Breast epithelium (tissue), 4 donors: ENCODE measurements around the gene KIAA1549. TPM values are rescaled to one million over a fixed set of nuclear protein-coding genes. Genes with fewer than 3 reads are reported as not detected.

Experiments
- DNase-seq, 2 donors: peaks; one replicate each; pipeline ENCODE4 v3.0.0-alpha.2; 2019; ENCODE audit warnings: low spot score in 2 of 2
- H3K27ac ChIP-seq, 2 donors: fragments of 200-600 bp; sonication (generic) in 1 of 2; one replicate each; pipeline ENCODE4 v1.5.1; 2016 to 2019; ENCODE audit warnings: mild to moderate bottlenecking in 1 of 2
- H3K27me3 ChIP-seq, 2 donors: fragments of 200-600 bp; sonication (generic) in 1 of 2; one replicate each; pipeline versions ENCODE4 v1.5.1 to v1.6.0; 2017 to 2019; ENCODE audit warnings: control low read depth in 1 of 2, mild to moderate bottlenecking in 1 of 2
- H3K36me3 ChIP-seq: fragments of 200-600 bp; one replicate; pipeline ENCODE4 v1.5.1; 2019
- H3K4me1 ChIP-seq, 2 donors: fragments of 200-600 bp; sonication (generic); one replicate each; pipeline ENCODE4 v1.5.1; 2016 to 2019; ENCODE audit warnings: control low read depth in 1 of 2
- H3K4me3 ChIP-seq, 3 donors: fragments of 200-600 bp; sonication (generic); 1 replicate in 2 of 3; 2 replicates in 1 of 3; pipeline ENCODE4 v1.5.1; 2016 to 2019; ENCODE audit warnings: mild to moderate bottlenecking in 3 of 3, moderate library complexity in 2 of 3
- H3K9me3 ChIP-seq, 2 donors: fragments of 200-600 bp; sonication (generic) in 1 of 2; one replicate each; pipeline ENCODE4 v1.5.1; 2016 to 2019; ENCODE audit warnings: control low read depth in 1 of 2
- CTCF ChIP-seq, 3 donors: fragments of 450-650 bp; IDR thresholded peaks; one replicate each; pipeline ENCODE4 v1.5.1; 2016 to 2017; ENCODE audit warnings: antibody characterized with exemption in 3 of 3, mild to moderate bottlenecking in 3 of 3, moderate library complexity in 3 of 3
- POLR2A ChIP-seq: fragments of 450-650 bp; IDR thresholded peaks from one replicate; pipeline ENCODE4 v1.6.1; 2016; ENCODE audit warnings: antibody characterized with exemption, mild to moderate bottlenecking, moderate library complexity
- POLR2AphosphoS5 ChIP-seq, 3 donors: sonication (generic); formaldehyde crosslinking; IDR thresholded peaks; one replicate each; pipeline ENCODE4 v1.6.1; 2017; ENCODE audit warnings: antibody characterized with exemption in 3 of 3
- intact Hi-C: fragments of 100-400 bp; cut with DNase I; formaldehyde crosslinking; loops from one replicate; pipeline ENCODE4 v1.15.1; 2023; ENCODE audit warnings: low total_unique reads
- total RNA-seq, 3 donors: library from RNA; depleted of rRNA; stranded (reverse); fragments of >200 nt; gene quantifications; one replicate each; pipeline ENCODE4 v1.1.0, GENCODE V29; 2016

KIAA1549 gene
- total RNA-seq, 3 donors from 2014 or later = 1.8 to 3.9 (median 2.8) TPM

DNA sequence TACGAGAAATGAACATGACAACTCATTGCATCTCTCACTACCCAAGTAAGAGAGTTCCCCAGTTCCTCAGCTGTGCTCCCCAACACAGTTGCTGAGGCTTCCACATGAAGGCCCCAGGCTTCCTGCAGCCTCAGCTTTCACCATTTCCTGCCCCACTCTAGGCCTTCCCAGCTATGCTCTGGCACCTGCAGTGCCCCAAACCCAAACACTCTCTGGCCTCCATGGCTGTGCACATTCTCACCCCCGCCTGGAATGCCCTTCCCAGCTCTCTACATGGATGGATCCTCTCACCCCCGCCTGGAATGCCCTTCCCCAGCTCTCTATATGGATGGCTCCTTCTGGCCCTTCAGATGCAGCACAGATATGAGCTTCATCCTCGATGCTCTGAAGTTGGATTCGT lies 61.3 kb downstream of the KIAA1549 start:
- H3K27me3 ChIP-seq = no peaks in the 10 kb centered on the region
- no peak overlapping the region for H3K27ac ChIP-seq
- H3K4me3 ChIP-seq = no peak overlapping the region
- H3K4me1 ChIP-seq = no peaks in the 10 kb centered on the region
- H3K36me3 ChIP-seq = no peaks in the 10 kb centered on the region
- DNase-seq = no peak
- H3K9me3 ChIP-seq = no peaks in the 10 kb centered on the region
- intact Hi-C loops = no loop called here
- no peak for TF ChIP-seq CTCF (IDR thresholded peaks at IDR 0.05)
- TF ChIP-seq POLR2A = no peak
- TF ChIP-seq POLR2AphosphoS5 (IDR thresholded peaks at IDR 0.05) = no peak

DNA sequence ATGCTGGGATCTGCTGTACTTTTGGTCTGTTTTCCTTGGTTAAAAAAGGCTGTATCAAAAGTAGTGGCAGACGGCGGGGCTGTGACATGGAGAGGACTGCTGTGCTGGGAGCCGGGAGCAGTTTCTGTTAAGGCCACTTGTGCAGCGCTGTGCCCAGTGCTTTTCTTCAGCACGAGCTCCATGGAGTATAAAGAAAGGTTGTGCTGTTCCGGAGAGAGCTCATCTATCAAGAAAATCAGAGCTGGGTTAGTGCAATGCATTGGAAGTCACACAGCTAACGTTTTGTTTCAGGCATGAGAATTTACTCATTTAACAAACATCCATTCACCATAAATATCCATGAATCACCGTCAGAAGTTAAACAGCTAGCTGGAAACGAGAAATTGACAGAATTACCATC lies 62.0 kb downstream of the KIAA1549 start:
- TF ChIP-seq POLR2A (no peak), CTCF (IDR thresholded peaks at IDR 0.05) (no peak), POLR2AphosphoS5 (IDR thresholded peaks at IDR 0.05) (no peak)
- Histone ChIP-seq H3K36me3 (no peaks in the 10 kb centered on the region), H3K4me3 (no peak overlapping the region), H3K27me3 (no peaks in the 10 kb centered on the region), H3K9me3 (no peaks in the 10 kb centered on the region), H3K4me1 (no peaks in the 10 kb centered on the region), H3K27ac (no peak overlapping the region)
- DNase-seq = no peak
- intact Hi-C loops = no loop called here

- Histone ChIP-seq H3K4me1 (no peaks in the 10 kb centered on the region), H3K27ac (no peak overlapping the region), H3K27me3 (no peaks in the 10 kb centered on the region), H3K4me3 (no peak overlapping the region), H3K36me3 (no peaks in the 10 kb centered on the region), H3K9me3 (no peaks in the 10 kb centered on the region)
- no peak for DNase-seq
- TF ChIP-seq POLR2A (no peak), POLR2AphosphoS5 (IDR thresholded peaks at IDR 0.05) (no peak), CTCF (IDR thresholded peaks at IDR 0.05) (no peak)
- intact Hi-C loops = no loop called here
These were observed 62.4 kb downstream of the KIAA1549 start for GRCh38 chr7:138918756-138919155.

- no peaks in the 10 kb centered on the region for H3K9me3 ChIP-seq
- intact Hi-C loops = no loop called here
- H3K27ac ChIP-seq = no peak overlapping the region
- H3K36me3 ChIP-seq = no peaks in the 10 kb centered on the region
- no peak for DNase-seq
- H3K27me3 ChIP-seq = no peaks in the 10 kb centered on the region
- no peak overlapping the region for H3K4me3 ChIP-seq
- no peaks in the 10 kb centered on the region for H3K4me1 ChIP-seq
- TF ChIP-seq POLR2AphosphoS5 (IDR thresholded peaks at IDR 0.05) = no peak
- TF ChIP-seq POLR2A = no peak
- TF ChIP-seq CTCF (IDR thresholded peaks at IDR 0.05) = no peak
These were observed 63.0 kb downstream of the KIAA1549 start for GRCh38 chr7:138918176-138918575.

GRCh38 chr7:138917771-138918170 lies 63.4 kb downstream of the KIAA1549 start:
- Histone ChIP-seq H3K36me3 (no peaks in the 10 kb centered on the region), H3K9me3 (no peaks in the 10 kb centered on the region)
- no peak for TF ChIP-seq POLR2AphosphoS5 (IDR thresholded peaks at IDR 0.05)
- TF ChIP-seq CTCF (IDR thresholded peaks at IDR 0.05) = no peak
- TF ChIP-seq POLR2A = no peak

More at GRCh38 chr7:138917771-138918170, 63.4 kb downstream of the KIAA1549 start:
- intact Hi-C loops = no loop called here
- H3K27me3 ChIP-seq = no peaks in the 10 kb centered on the region
- H3K27ac ChIP-seq = no peak overlapping the region
- no peak overlapping the region for H3K4me3 ChIP-seq
- H3K4me1 ChIP-seq = no peaks in the 10 kb centered on the region
- no peak for DNase-seq
